Activated CD8-positive, alpha-beta T cell treated with anti-CD3 and anti-CD28 coated beads for 36 hours (primary cell): Measurements from ENCODE around the gene C4BPA. TPM values are rescaled to one million over a fixed set of nuclear protein-coding genes. Genes with fewer than 3 reads are reported as not detected.

Source experiments
- ATAC-seq: fragments of 200-7000 bp; cut with Tn5 transposase; one replicate; pipeline ENCODE4 v1.10.0; 2021; ENCODE audit warnings: mild to moderate bottlenecking, moderate library complexity
- CTCF ChIA-PET: fragments of 350-600 bp; sonication (Branson Sonifier 250); formaldehyde crosslinking; loops from one replicate; lab custom pipeline; 2021; ENCODE audit warnings: antibody characterized with exemption; lab: Charles Lee
- POLR2A ChIA-PET: fragments of 350-600 bp; sonication (Branson Sonifier 250); formaldehyde crosslinking; loops from one replicate; lab custom pipeline; 2021; ENCODE audit warnings: antibody characterized with exemption; lab: Charles Lee
- DNase-seq: peaks from one replicate; pipeline ENCODE4 v3.0.0-alpha.2; 2020
- H3K27ac Mint-ChIP-seq: one replicate; pipeline ENCODE4 v1.8.0; 2021; ENCODE audit warnings: mild to moderate bottlenecking, mixed read lengths
- H3K27me3 Mint-ChIP-seq: one replicate; pipeline ENCODE4 v1.8.0; 2021; ENCODE audit warnings: mixed read lengths
- H3K36me3 Mint-ChIP-seq: one replicate; pipeline ENCODE4 v1.8.0; 2021; ENCODE audit warnings: low read depth, mixed read lengths
- H3K4me1 Mint-ChIP-seq: one replicate; pipeline ENCODE4 v1.8.0; 2021; ENCODE audit warnings: low read depth, mixed read lengths
- H3K4me3 Mint-ChIP-seq: one replicate; pipeline ENCODE4 v1.8.0; 2021; ENCODE audit warnings: mild to moderate bottlenecking, moderate library complexity, mixed read lengths
- H3K9me3 Mint-ChIP-seq: one replicate; pipeline ENCODE4 v1.8.0; 2021; ENCODE audit warnings: mixed read lengths
- intact Hi-C: fragments of 100-400 bp; cut with micrococcal nuclease; formaldehyde crosslinking; loops from one replicate; pipeline ENCODE4 v1.10.0; 2022
- total RNA-seq, 2 experiments: library from RNA; stranded (reverse); gene quantifications; one replicate each; pipeline ENCODE4 v1.2.3, GENCODE V29; 2021
- TF ChIP-seq, protein P1 (sequence below): fragments of 200-600 bp; IDR thresholded peaks from one replicate; pipeline ENCODE4 v1.8.0; 2022; ENCODE audit warnings: antibody characterized with exemption, mild to moderate bottlenecking

Gene C4BPA
- total RNA-seq, 2 experiments from 2014 or later = not detected

- no peak overlapping the region for H3K4me3 Mint-ChIP-seq
- H3K36me3 Mint-ChIP-seq = no peaks in the 10 kb centered on the region
- CTCF ChIA-PET = interaction anchor here (0.6 to 3.1 kb wide), 30 partner anchors 10 to 415 kb away, joined by 3 to 38 read pairs (median 4); partner anchors contain the start of gene PFKFB2
- intact Hi-C loops = loop anchor here (2.0 to 5.0 kb wide), 4 partner anchors 253 to 414 kb away; no protein-coding TSS in a partner anchor
- DNase-seq (peak; percentile 73), ATAC-seq (peak; percentile 83)
- H3K27me3 Mint-ChIP-seq = peaks cover 2% of the 10 kb centered on the region
- H3K9me3 Mint-ChIP-seq = no peaks in the 10 kb centered on the region
- peaks cover 25% of the 10 kb centered on the region for H3K4me1 Mint-ChIP-seq
- TF ChIP-seq, protein P1, sequence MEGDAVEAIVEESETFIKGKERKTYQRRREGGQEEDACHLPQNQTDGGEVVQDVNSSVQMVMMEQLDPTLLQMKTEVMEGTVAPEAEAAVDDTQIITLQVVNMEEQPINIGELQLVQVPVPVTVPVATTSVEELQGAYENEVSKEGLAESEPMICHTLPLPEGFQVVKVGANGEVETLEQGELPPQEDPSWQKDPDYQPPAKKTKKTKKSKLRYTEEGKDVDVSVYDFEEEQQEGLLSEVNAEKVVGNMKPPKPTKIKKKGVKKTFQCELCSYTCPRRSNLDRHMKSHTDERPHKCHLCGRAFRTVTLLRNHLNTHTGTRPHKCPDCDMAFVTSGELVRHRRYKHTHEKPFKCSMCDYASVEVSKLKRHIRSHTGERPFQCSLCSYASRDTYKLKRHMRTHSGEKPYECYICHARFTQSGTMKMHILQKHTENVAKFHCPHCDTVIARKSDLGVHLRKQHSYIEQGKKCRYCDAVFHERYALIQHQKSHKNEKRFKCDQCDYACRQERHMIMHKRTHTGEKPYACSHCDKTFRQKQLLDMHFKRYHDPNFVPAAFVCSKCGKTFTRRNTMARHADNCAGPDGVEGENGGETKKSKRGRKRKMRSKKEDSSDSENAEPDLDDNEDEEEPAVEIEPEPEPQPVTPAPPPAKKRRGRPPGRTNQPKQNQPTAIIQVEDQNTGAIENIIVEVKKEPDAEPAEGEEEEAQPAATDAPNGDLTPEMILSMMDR = peak; percentile 70
- POLR2A ChIA-PET = interaction anchor here (0.8 to 0.9 kb wide), 2 partner anchors 56 to 415 kb away, joined by 3 read pairs; no protein-coding TSS in a partner anchor
- no peak overlapping the region for H3K27ac Mint-ChIP-seq
Observed at GRCh38 chr1:207084701-207085180, 19.3 kb upstream of the C4BPA start.

GRCh38 chr1:207085887-207086286, 18.1 kb upstream of the C4BPA start:
- TF ChIP-seq, protein P1 = no peak
- intact Hi-C loops = loop anchor here (2.0 to 5.0 kb wide), 4 partner anchors 251 to 413 kb away; no protein-coding TSS in a partner anchor
- ATAC-seq = no peak

GRCh38 chr1:207088161-207088560, 15.9 kb upstream of the C4BPA start:
- H3K4me1 Mint-ChIP-seq = peaks cover 25% of the 10 kb centered on the region
- H3K9me3 Mint-ChIP-seq = no peaks in the 10 kb centered on the region
- intact Hi-C loops = loop anchor here (2.0 to 5.0 kb wide), 2 partner anchors 47 to 249 kb away; no protein-coding TSS in a partner anchor
- ATAC-seq = no peak
- ChIA-PET POLR2A (interaction anchor here (0.5 to 0.6 kb wide), 2 partner anchors 100 to 302 kb away, joined by 3 read pairs; no protein-coding TSS in a partner anchor), CTCF (interaction anchor here (1.7 to 3.6 kb wide), 2 partner anchors 12 to 411 kb away, joined by 4 to 13 read pairs; no protein-coding TSS in a partner anchor)
- peaks cover 2% of the 10 kb centered on the region for H3K27me3 Mint-ChIP-seq
- no peak for DNase-seq
- TF ChIP-seq, protein P1 = no peak
- no peak overlapping the region for H3K4me3 Mint-ChIP-seq
- H3K36me3 Mint-ChIP-seq = no peaks in the 10 kb centered on the region
- no peak overlapping the region for H3K27ac Mint-ChIP-seq

More at GRCh38 chr1:207085887-207086286, 18.1 kb upstream of the C4BPA start:
- no peak overlapping the region for H3K4me3 Mint-ChIP-seq
- no peak overlapping the region for H3K27ac Mint-ChIP-seq
- peaks cover 25% of the 10 kb centered on the region for H3K4me1 Mint-ChIP-seq
- no peaks in the 10 kb centered on the region for H3K9me3 Mint-ChIP-seq
- ChIA-PET POLR2A (no interaction called here), CTCF (interaction anchor here (1.8 to 3.1 kb wide), 4 partner anchors 37 to 413 kb away, joined by 6 to 29 read pairs (median 16); no protein-coding TSS in a partner anchor)
- no peak for DNase-seq
- peaks cover 2% of the 10 kb centered on the region for H3K27me3 Mint-ChIP-seq
- no peaks in the 10 kb centered on the region for H3K36me3 Mint-ChIP-seq

GRCh38 chr1:207088701-207089626, 15.1 kb upstream of the C4BPA start, which contains the start of gene C4BPB:
Gene C4BPB, plus strand, starts transcription at chr1:207088860. Its CDS starts 672 bp downstream, at chr1:207089532.
- H3K9me3 Mint-ChIP-seq = no peaks in the 10 kb centered on the region
- no peaks in the 10 kb centered on the region for H3K36me3 Mint-ChIP-seq
- ChIA-PET POLR2A (interaction anchor here (0.5 to 1.1 kb wide), 5 partner anchors 12 to 301 kb away, joined by 3 read pairs; no protein-coding TSS in a partner anchor), CTCF (interaction anchor here (1.0 to 3.6 kb wide), 8 partner anchors 9 to 410 kb away, joined by 3 to 13 read pairs (median 4); no protein-coding TSS in a partner anchor)
- peak; percentile 63 for ATAC-seq
- TF ChIP-seq, protein P1 = no peak
- intact Hi-C loops = loop anchor here (2.0 to 5.0 kb wide), 2 partner anchors 46 to 248 kb away; no protein-coding TSS in a partner anchor
- peak within 1 kb of the TSS; percentile 84 for H3K27ac Mint-ChIP-seq
- peak within 1 kb of the TSS; percentile 75 for H3K4me3 Mint-ChIP-seq
- H3K4me1 Mint-ChIP-seq = peaks cover 25% of the 10 kb centered on the region
- peak; percentile 34 for DNase-seq
- H3K27me3 Mint-ChIP-seq = no peaks in the 10 kb centered on the region
